CD14-positive monocyte (primary cell): ENCODE results near the gene TMEM209. TPM values are rescaled to one million over a fixed set of nuclear protein-coding genes. Genes with fewer than 3 reads are reported as not detected.

Experiments
- DNase-seq, 3 donors: peaks; one replicate each; pipeline ENCODE4 v3.0.0-alpha.2; 2011 to 2022
- H2AFZ ChIP-seq: 2 replicates; pipeline ENCODE4 v1.6.0; 2012; ENCODE audit warnings: mild to moderate bottlenecking, low read depth, low read length, inconsistent platforms; ENCODE audit not compliant: insufficient read depth, poor library complexity, severe bottlenecking
- H3K27ac ChIP-seq, 2 donors: 1 replicate in 1 of 2; 2 replicates in 1 of 2; pipeline ENCODE4 v1.5.1; 2012 to 2013; ENCODE audit warnings: low read length in 2 of 2, control low read depth in 1 of 2, inconsistent platforms in 1 of 2, low read depth in 1 of 2, mild to moderate bottlenecking in 1 of 2
- H3K27me3 ChIP-seq, 2 donors: one replicate each; pipeline versions ENCODE4 v1.6.0 to v1.6.1; 2011 to 2013; ENCODE audit warnings: low read length in 2 of 2; ENCODE audit not compliant: control insufficient read depth in 2 of 2, insufficient read depth in 2 of 2
- H3K36me3 ChIP-seq, 2 donors: replicated peaks in 1 of 2; 1 replicate in 1 of 2; 2 replicates in 1 of 2; pipeline versions ENCODE4 v1.5.1 to v1.6.1; 2012 to 2013; ENCODE audit warnings: low read length in 2 of 2, control low read depth in 1 of 2, inconsistent platforms in 1 of 2, mild to moderate bottlenecking in 1 of 2; ENCODE audit not compliant: insufficient read depth in 2 of 2, control insufficient read depth in 1 of 2
- H3K4me1 ChIP-seq, 2 donors: 1 replicate in 1 of 2; 2 replicates in 1 of 2; pipeline versions ENCODE4 v1.5.1 to v1.6.1; 2012 to 2013; ENCODE audit warnings: low read length in 2 of 2, control low read depth in 1 of 2, inconsistent platforms in 1 of 2, mild to moderate bottlenecking in 1 of 2, moderate library complexity in 1 of 2; ENCODE audit not compliant: insufficient read depth in 2 of 2, control insufficient read depth in 1 of 2
- H3K4me2 ChIP-seq: replicated peaks from 2 replicates; pipeline ENCODE3; 2012; ENCODE audit warnings: low read length, moderate library complexity, mild to moderate bottlenecking; ENCODE audit not compliant: poor library complexity, severe bottlenecking; ENCODE audit errors: extremely low read depth
- H3K4me3 ChIP-seq, 3 experiments: fragments of 200-600 bp in 1 of 3; sonication (generic) in 1 of 3; replicated peaks in 1 of 3; 1 replicate in 2 of 3; 2 replicates in 1 of 3; pipeline ENCODE4 v1.5.1; 2011 to 2013; ENCODE audit warnings: low read length in 3 of 3, mild to moderate bottlenecking in 3 of 3, control low read depth in 2 of 3, low read depth in 2 of 3, inconsistent platforms in 1 of 3, moderate library complexity in 1 of 3
- H3K79me2 ChIP-seq: 2 replicates; pipeline ENCODE4 v1.6.0; 2012; ENCODE audit warnings: mild to moderate bottlenecking, control low read depth, inconsistent platforms, low read length, moderate library complexity; ENCODE audit not compliant: insufficient read depth
- H3K9ac ChIP-seq: 2 replicates; pipeline ENCODE4 v1.6.0; 2017; ENCODE audit warnings: low read length, mild to moderate bottlenecking; ENCODE audit not compliant: insufficient read depth, poor library complexity, severe bottlenecking
- H3K9me3 ChIP-seq, 2 donors: replicated peaks in 1 of 2; 1 replicate in 1 of 2; 2 replicates in 1 of 2; pipeline versions ENCODE4 v1.5.1 to v1.6.1; 2012 to 2013; ENCODE audit warnings: low read length in 2 of 2, control low read depth in 1 of 2; ENCODE audit not compliant: control insufficient read depth in 1 of 2, insufficient read depth in 1 of 2
- H4K20me1 ChIP-seq: 2 replicates; pipeline ENCODE4 v1.6.0; 2012; ENCODE audit warnings: mild to moderate bottlenecking, low read length, control low read depth, moderate library complexity; ENCODE audit not compliant: insufficient read depth
- H3K27ac Mint-ChIP-seq, 7 donors: one replicate each; pipeline ENCODE4 v1.8.0; 2020; ENCODE audit warnings: mild to moderate bottlenecking in 7 of 7, mixed read lengths in 7 of 7, moderate library complexity in 6 of 7, inconsistent platforms in 2 of 7
- H3K27me3 Mint-ChIP-seq, 3 donors: one replicate each; pipeline ENCODE4 v1.8.0; 2021 to 2022; ENCODE audit warnings: low read depth in 3 of 3, mild to moderate bottlenecking in 3 of 3, mixed read lengths in 3 of 3, moderate library complexity in 3 of 3, inconsistent platforms in 1 of 3
- H3K36me3 Mint-ChIP-seq, 2 donors: one replicate each; pipeline ENCODE4 v1.8.0; 2020; ENCODE audit warnings: mixed read lengths in 2 of 2, inconsistent platforms in 1 of 2, mild to moderate bottlenecking in 1 of 2
- H3K4me1 Mint-ChIP-seq: one replicate; pipeline ENCODE4 v1.8.0; 2020; ENCODE audit warnings: mild to moderate bottlenecking, mixed read lengths
- H3K4me3 Mint-ChIP-seq, 2 donors: one replicate each; pipeline ENCODE4 v1.8.0; 2020; ENCODE audit warnings: mild to moderate bottlenecking in 2 of 2, mixed read lengths in 2 of 2, moderate library complexity in 1 of 2
- H3K9me3 Mint-ChIP-seq, 7 donors: one replicate each; pipeline ENCODE4 v1.8.0; 2020 to 2022; ENCODE audit warnings: mixed read lengths in 7 of 7, mild to moderate bottlenecking in 6 of 7, moderate library complexity in 6 of 7, inconsistent platforms in 2 of 7
- WGBS: methylation state at CpG from one replicate; pipeline ENCODE4 v1.1.5; 2013; ENCODE audit warnings: missing lambda C conversion rate; ENCODE audit not compliant: insufficient coverage; 5-methylcytosine and 5-hydroxymethylcytosine counted together
- intact Hi-C, 2 donors: fragments of 100-400 bp; cut with micrococcal nuclease; formaldehyde crosslinking; loops; one replicate each; pipeline versions ENCODE4 v1.15.0 to v1.15.1; 2023
- polyA plus RNA-seq, 3 donors: library from polyadenylated mRNA; depleted of rRNA in 1 of 3; unstranded in 2 of 3; stranded (reverse) in 1 of 3; fragments of 300-500 nt in 2 of 3; fragments of >200 nt in 1 of 3; fragmentation: Illumina TruSeq in 2 of 3; gene quantifications; 1 replicate in 2 of 3; 2 replicates in 1 of 3; pipeline ENCODE4 v1.2.3, GENCODE V29; 2012 to 2021
- TF ChIP-seq, protein P1 (sequence below): fragments of 200-600 bp; IDR thresholded peaks from one replicate; pipeline ENCODE4 v1.8.0; 2022; ENCODE audit warnings: antibody characterized with exemption, mild to moderate bottlenecking

TMEM209 gene
- polyA plus RNA-seq, 3 donors, result 7.7 to 16.7 (median 9.6) TPM

GRCh38 chr7:130124711-130125110, 80.5 kb downstream of the TMEM209 start:
- Mint-ChIP-seq H3K27ac (no peak overlapping the region), H3K4me3 (no peak overlapping the region), H3K27me3 (no peaks in the 10 kb centered on the region), H3K9me3 (no peaks in the 10 kb centered on the region), H3K4me1 (no peaks in the 10 kb centered on the region), H3K36me3 (peaks cover 70 to 85% of the 10 kb centered on the region in 2 donors)
- Histone ChIP-seq H2AFZ (no peak overlapping the region), H3K27ac (no peak overlapping the region), H3K4me2 (no peak overlapping the region), H3K4me3 (no peak overlapping the region), H3K79me2 (no peaks in the 10 kb centered on the region), H3K9me3 (no peaks in the 10 kb centered on the region), H3K4me1 (no peaks in the 10 kb centered on the region), H3K9ac (no peak overlapping the region), H4K20me1 (no peaks in the 10 kb centered on the region), H3K27me3 (no peaks in the 10 kb centered on the region), H3K36me3 (peaks cover 83 to 99% of the 10 kb centered on the region in 2 donors)
- WGBS, result no CpG with 5 or more reads among the region's 2 CpGs
- intact Hi-C loops, result no loop called here
- TF ChIP-seq, protein P1, sequence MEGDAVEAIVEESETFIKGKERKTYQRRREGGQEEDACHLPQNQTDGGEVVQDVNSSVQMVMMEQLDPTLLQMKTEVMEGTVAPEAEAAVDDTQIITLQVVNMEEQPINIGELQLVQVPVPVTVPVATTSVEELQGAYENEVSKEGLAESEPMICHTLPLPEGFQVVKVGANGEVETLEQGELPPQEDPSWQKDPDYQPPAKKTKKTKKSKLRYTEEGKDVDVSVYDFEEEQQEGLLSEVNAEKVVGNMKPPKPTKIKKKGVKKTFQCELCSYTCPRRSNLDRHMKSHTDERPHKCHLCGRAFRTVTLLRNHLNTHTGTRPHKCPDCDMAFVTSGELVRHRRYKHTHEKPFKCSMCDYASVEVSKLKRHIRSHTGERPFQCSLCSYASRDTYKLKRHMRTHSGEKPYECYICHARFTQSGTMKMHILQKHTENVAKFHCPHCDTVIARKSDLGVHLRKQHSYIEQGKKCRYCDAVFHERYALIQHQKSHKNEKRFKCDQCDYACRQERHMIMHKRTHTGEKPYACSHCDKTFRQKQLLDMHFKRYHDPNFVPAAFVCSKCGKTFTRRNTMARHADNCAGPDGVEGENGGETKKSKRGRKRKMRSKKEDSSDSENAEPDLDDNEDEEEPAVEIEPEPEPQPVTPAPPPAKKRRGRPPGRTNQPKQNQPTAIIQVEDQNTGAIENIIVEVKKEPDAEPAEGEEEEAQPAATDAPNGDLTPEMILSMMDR, result no peak
- no peak for DNase-seq

GRCh38 chr7:130123501-130123900, 81.7 kb downstream of the TMEM209 start:
- peaks cover 66 to 74% of the 10 kb centered on the region in 2 donors for H3K36me3 Mint-ChIP-seq
- intact Hi-C loops, result no loop called here
- no peak overlapping the region for H3K4me3 Mint-ChIP-seq

More at GRCh38 chr7:130123501-130123900, 81.7 kb downstream of the TMEM209 start:
- TF ChIP-seq, protein P1, result no peak
- Mint-ChIP-seq H3K27ac (no peak overlapping the region), H3K27me3 (peaks cover 0 to 1% (median 0%) of the 10 kb centered on the region in 3 donors), H3K4me1 (no peaks in the 10 kb centered on the region), H3K9me3 (no peaks in the 10 kb centered on the region)
- Histone ChIP-seq H3K27ac (no peak overlapping the region), H3K4me1 (no peaks in the 10 kb centered on the region), H3K9me3 (no peaks in the 10 kb centered on the region), H3K27me3 (no peaks in the 10 kb centered on the region), H3K36me3 (peaks cover 78 to 97% of the 10 kb centered on the region in 2 donors), H3K79me2 (no peaks in the 10 kb centered on the region), H2AFZ (no peak overlapping the region), H3K4me3 (no peak overlapping the region), H3K4me2 (no peak overlapping the region), H4K20me1 (no peaks in the 10 kb centered on the region), H3K9ac (no peak overlapping the region)
- DNase-seq, result no peak
